IPS-18a (cell line): ENCODE results near the gene TAF6.

Experiments
- H3K27ac ChIP-seq: one replicate; pipeline ENCODE4 v1.5.1; 2013; ENCODE audit warnings: low read length
- H3K27me3 ChIP-seq: one replicate; pipeline ENCODE4 v1.6.1; 2013; ENCODE audit warnings: mild to moderate bottlenecking, low read length; ENCODE audit not compliant: control insufficient read depth, insufficient read depth
- H3K36me3 ChIP-seq: one replicate; pipeline ENCODE4 v1.6.1; 2013; ENCODE audit warnings: low read depth, low read length; ENCODE audit not compliant: control insufficient read depth
- H3K4me1 ChIP-seq: one replicate; pipeline ENCODE4 v1.6.1; 2013; ENCODE audit warnings: low read depth, low read length; ENCODE audit not compliant: control insufficient read depth
- H3K4me3 ChIP-seq: one replicate; pipeline ENCODE4 v1.5.1; 2013; ENCODE audit warnings: low read length
- H3K9ac ChIP-seq: one replicate; pipeline ENCODE4 v1.6.1; 2013; ENCODE audit warnings: mild to moderate bottlenecking, low read length, moderate library complexity
- H3K9me3 ChIP-seq: one replicate; pipeline ENCODE4 v1.6.1; 2013; ENCODE audit warnings: low read depth, low read length; ENCODE audit not compliant: control insufficient read depth

Gene TAF6

GRCh38 chr7:100157334-100158228 lies 38.4 kb upstream of the TAF6 start:
- peak overlapping the region; percentile 82 for H3K4me3 ChIP-seq
- H3K9me3 ChIP-seq = no peaks in the 10 kb centered on the region
- H3K9ac ChIP-seq = peak overlapping the region; percentile 69
- H3K27ac ChIP-seq = no peak overlapping the region
- peaks cover 4% of the 10 kb centered on the region for H3K4me1 ChIP-seq
- H3K27me3 ChIP-seq = no peaks in the 10 kb centered on the region
- peaks cover 24% of the 10 kb centered on the region for H3K36me3 ChIP-seq

- no peaks in the 10 kb centered on the region for H3K27me3 ChIP-seq
- H3K27ac ChIP-seq = no peak overlapping the region
- peak overlapping the region; percentile 82 for H3K4me3 ChIP-seq
- H3K9me3 ChIP-seq = no peaks in the 10 kb centered on the region
- no peak overlapping the region for H3K9ac ChIP-seq
- H3K4me1 ChIP-seq = peaks cover 4% of the 10 kb centered on the region
- peaks cover 24% of the 10 kb centered on the region for H3K36me3 ChIP-seq
These were observed 37.8 kb upstream of the TAF6 start for GRCh38 chr7:100157069-100157333.

- Histone ChIP-seq H3K9me3 (no peaks in the 10 kb centered on the region), H3K9ac (no peak overlapping the region), H3K27ac (no peak overlapping the region), H3K4me3 (peak overlapping the region; percentile 82), H3K4me1 (peaks cover 4% of the 10 kb centered on the region), H3K27me3 (no peaks in the 10 kb centered on the region), H3K36me3 (peaks cover 24% of the 10 kb centered on the region)
These were observed 37.3 kb upstream of the TAF6 start for GRCh38 chr7:100156331-100157068.

DNA sequence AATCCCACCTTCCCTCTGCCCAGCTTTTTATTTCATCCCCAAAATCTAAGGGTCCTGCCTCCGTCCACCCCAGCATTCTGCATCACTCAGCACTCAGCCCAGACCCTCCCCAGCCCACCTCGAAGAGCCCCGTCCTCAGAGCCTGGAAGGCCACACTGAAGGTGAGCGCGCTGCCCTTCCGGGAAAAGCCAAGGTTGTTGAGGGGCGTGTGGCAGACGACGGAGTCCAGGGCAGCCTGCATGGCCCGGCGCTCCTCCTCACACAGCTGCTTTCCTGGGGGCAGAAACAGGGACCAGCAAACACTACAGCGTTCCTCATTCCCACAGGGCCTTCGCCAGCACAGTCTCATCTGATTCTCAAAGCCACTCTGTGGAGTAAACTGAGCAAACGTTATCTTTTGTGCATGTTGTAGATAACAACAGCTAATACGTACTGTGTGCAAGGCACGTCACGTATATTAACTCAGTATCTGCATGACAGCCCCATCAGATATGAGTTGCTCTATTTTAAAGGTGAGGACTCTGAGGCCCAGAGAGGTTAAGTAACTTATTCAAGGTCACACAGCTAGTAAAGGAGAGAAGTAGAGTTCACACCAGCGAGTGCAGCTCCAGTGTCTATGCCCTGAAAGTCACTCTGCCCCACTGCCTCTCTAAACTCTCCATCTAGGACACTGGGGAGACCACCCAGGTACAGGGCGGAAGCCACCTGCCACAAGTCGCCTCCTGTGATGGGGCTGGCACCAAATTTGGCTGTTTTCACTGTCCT lies 36.6 kb upstream of the TAF6 start:
- Histone ChIP-seq H3K36me3 (peaks cover 24% of the 10 kb centered on the region), H3K9ac (no peak overlapping the region), H3K27ac (no peak overlapping the region)

DNA sequence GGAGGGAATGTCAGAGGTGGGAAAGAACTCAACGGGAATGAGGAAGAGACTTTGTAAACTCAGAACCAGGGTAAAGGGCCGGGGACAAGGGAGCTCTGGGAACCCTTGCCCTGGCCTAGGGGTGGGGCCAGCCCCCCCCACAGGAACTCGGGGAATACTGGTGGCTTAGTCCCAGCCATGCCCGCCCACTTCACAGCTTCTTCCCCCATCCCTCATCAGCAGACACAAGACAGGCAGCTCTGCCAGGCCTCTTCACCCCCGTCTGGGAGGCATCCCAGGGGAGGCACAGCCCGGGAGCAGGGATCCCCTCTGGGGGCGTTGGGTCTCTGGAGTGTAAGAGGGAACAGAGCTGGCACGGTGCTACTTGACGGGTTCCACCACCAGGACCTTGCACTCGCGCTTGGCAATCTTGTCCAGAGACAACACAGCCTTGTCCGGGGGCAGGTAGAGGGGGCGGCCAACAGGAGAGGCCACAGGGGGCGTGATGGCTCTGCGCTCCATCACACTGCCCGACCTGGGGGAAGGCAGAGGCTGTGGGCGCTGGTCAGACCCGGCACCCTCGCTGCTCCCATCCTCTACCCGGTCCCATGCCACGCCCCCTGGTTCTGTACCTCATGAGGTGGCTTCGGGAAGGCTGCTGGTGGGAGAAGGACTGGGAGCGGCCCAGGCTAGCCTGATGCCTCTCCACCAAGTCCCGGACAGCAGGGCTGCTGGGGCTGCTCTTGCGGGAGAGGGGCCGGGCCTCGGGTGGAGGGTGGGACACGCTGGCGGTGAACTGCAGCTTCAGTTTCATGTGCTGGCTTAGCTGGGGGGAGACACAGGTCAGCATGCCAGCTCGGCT lies 35.7 kb upstream of the TAF6 start:
- Histone ChIP-seq H3K27ac (no peak overlapping the region), H3K36me3 (peaks cover 24% of the 10 kb centered on the region)

More for the DNA sequence above, 36.6 kb upstream of the TAF6 start:
- Histone ChIP-seq H3K4me3 (no peak overlapping the region), H3K27me3 (no peaks in the 10 kb centered on the region), H3K4me1 (peaks cover 4% of the 10 kb centered on the region), H3K9me3 (no peaks in the 10 kb centered on the region)

DNA sequence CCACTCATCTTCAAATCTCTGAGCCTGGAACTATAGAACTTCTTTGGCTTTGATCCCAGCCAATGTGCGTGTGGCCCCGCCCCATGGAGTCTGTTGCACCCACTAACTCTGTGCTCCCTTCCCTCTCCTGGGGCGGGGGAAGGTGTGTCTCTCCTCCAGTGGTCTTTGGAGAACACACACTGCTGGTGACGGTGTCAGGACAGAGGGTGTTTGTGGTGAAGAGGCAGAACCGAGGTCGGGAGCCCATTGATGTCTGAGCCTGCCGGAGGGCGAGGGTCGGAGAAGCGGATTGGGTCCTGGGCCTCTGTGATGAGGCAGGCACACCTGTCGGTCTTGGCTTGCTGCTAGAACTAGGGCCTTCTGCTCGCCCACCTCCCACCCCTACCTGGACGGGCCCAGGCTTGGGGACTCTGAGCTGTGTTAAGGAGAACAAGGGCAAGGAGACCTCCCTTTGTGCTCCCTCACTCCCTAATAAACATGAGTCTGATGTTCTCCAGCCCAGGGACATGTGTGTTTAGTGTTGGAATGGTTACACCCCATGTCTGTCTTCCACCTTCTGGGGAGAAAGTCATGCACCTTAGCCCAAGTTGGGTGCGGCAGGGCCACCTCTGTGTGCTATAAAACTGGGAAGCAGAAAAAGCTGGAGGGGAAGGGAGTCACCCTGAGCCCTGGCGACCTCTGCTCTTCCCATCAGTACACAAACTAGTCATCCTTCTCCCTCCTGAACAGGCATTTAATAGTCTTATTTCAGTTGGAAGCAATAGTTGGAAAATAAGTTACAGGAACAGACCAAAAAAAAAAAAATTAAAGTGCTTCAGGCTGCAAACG lies 34.8 kb upstream of the TAF6 start:
- Histone ChIP-seq H3K27me3 (no peaks in the 10 kb centered on the region), H3K9ac (no peak overlapping the region), H3K4me1 (peaks cover 10% of the 10 kb centered on the region), H3K27ac (no peak overlapping the region), H3K4me3 (no peak overlapping the region), H3K36me3 (peaks cover 24% of the 10 kb centered on the region), H3K9me3 (no peaks in the 10 kb centered on the region)

More for the DNA sequence above, 35.7 kb upstream of the TAF6 start:
- H3K27me3 ChIP-seq = no peaks in the 10 kb centered on the region
- no peak overlapping the region for H3K4me3 ChIP-seq
- H3K9ac ChIP-seq = no peak overlapping the region
- no peaks in the 10 kb centered on the region for H3K9me3 ChIP-seq
- peaks cover 8% of the 10 kb centered on the region for H3K4me1 ChIP-seq

- Histone ChIP-seq H3K27ac (no peak overlapping the region), H3K27me3 (no peaks in the 10 kb centered on the region), H3K36me3 (peaks cover 24% of the 10 kb centered on the region), H3K9me3 (no peaks in the 10 kb centered on the region), H3K4me1 (peaks cover 12% of the 10 kb centered on the region), H3K4me3 (no peak overlapping the region), H3K9ac (no peak overlapping the region)
These were observed 33.9 kb upstream of the TAF6 start for GRCh38 chr7:100152937-100153666.

- no peak overlapping the region for H3K27ac ChIP-seq
These were observed 33.2 kb upstream of the TAF6 start for GRCh38 chr7:100152404-100152803.

GRCh38 chr7:100148559-100149328 lies 29.6 kb upstream of the TAF6 start, which contains the start of gene LAMTOR4:
Gene LAMTOR4, plus strand, starts transcription at chr7:100148918. Its CDS starts 55 bp downstream, at chr7:100148973.
- peak within 1 kb of the TSS; percentile 77 for H3K9ac ChIP-seq
- peak within 1 kb of the TSS; percentile 94 for H3K4me3 ChIP-seq
- no peaks in the 10 kb centered on the region for H3K9me3 ChIP-seq
- H3K27me3 ChIP-seq = no peaks in the 10 kb centered on the region
- H3K36me3 ChIP-seq = peaks cover 3% of the 10 kb centered on the region
- H3K27ac ChIP-seq = peak within 1 kb of the TSS; percentile 67
- H3K4me1 ChIP-seq = peaks cover 10% of the 10 kb centered on the region

More at GRCh38 chr7:100152404-100152803, 33.2 kb upstream of the TAF6 start:
- H3K9ac ChIP-seq = no peak overlapping the region
- H3K9me3 ChIP-seq = no peaks in the 10 kb centered on the region
- no peaks in the 10 kb centered on the region for H3K27me3 ChIP-seq
- H3K4me3 ChIP-seq = no peak overlapping the region
- peaks cover 11% of the 10 kb centered on the region for H3K4me1 ChIP-seq
- peaks cover 24% of the 10 kb centered on the region for H3K36me3 ChIP-seq
